ENCODE measurements around the gene MYBL2.

The MYBL2 gene

DNA sequence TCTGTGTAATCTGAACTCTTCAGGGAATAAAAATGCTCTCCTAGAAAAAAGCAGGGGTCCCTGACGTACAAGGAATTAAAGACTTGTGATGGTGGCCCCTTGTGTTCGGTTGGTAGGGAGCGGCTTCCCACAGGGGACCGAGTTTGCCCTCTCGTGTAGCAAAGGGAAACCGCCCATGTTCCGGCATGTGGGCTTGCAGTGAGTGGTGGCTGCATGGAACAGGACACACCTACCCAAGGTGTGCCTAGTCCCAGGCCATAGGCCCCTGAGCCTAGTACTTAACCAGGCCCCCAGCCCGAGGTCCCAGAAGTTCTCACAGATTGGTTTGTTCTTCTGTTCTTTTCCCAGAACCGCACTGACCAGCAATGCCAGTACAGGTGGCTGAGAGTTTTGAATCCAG, 15.5 kb downstream of the MYBL2 start:
- ATAC-seq, result no peak

DNA sequence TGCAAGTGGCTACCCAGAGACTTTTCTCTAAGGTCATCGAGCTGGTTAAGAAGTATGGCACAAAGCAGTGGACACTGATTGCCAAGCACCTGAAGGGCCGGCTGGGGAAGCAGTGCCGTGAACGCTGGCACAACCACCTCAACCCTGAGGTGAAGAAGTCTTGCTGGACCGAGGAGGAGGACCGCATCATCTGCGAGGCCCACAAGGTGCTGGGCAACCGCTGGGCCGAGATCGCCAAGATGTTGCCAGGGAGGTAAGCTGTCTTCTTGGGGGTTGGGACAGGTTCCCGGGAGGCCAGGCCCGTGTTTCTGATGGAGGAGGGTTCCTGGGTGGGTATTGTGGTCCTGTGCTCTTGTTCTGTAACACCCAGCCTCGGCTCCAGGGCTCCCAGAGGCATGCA, 19.9 kb downstream of the MYBL2 start:
- no peak for ATAC-seq

DNA sequence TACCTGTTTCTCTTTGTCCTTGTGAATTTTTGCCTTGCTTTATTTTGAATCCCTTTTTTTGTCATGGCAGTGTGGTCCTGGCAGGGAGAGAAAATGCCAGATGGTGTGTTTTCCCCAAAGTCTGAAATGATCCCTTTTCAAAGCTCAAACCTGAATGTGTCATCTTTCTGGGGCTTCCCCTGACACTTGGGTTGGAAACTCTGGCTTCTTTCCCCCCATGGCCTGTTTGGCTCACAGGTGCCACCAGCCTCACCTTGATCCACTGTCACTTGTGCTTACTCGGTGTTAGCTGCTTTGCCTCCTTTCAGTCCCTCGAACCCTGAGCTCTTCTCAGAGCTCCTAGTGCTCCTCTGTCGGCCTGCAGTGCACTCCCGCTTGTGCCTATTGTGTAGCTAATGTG, 22.3 kb downstream of the MYBL2 start:
- ATAC-seq, result peak in 1 of 2 donors; percentile 33

DNA sequence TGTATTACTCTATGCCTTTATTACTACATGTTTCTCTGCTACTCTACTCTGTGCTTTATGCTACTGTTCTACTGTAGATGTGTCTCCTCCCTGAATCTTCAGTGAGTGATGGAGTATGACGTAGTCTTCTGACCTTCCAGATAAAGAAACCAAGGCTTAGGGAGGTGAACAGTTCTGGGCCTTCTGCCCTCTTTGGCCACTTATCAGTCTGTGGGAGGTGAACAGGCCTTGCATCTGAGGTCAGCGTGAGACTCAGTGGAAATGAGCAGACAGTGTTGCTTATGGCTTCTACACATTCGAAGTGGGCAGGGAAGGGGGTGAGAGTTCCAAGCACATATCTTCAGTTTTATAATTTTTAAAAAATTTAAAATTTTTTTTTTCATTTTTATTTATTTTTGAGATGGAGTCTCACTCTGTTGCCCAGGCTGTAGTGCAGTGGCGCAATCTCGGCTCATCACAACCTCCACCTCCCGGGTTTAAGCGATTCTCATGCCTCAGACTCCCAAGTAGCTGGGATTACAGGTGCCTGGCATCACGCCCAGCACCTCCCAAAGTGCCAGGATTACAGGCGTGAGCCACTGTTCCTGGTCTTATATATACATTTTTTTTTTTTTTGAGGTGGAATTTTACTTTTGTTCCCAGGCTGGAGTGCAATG, 24.2 kb downstream of the MYBL2 start:
- ATAC-seq, result no peak

DNA sequence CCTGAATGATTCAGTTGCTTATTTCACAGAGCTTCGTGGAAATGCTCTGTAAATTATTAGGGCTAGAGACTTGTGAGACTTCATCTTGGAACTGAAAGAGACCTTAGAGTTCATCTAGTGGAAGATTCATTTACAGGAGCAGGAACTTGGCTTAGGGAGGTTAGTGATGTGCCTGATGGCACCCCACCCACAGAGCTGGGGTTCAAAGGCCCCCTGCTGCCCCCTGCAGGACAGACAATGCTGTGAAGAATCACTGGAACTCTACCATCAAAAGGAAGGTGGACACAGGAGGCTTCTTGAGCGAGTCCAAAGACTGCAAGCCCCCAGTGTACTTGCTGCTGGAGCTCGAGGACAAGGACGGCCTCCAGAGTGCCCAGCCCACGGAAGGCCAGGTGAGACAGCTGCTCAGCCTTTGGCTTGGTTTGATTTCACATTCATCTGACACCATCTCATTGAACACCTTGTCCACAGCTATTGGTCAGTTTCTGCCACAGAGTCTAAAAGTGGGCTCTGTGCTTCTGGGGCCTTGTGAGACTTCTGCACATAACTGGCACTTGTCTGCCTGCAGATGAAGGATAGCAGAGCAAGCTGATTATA, 25.1 kb downstream of the MYBL2 start:
- peak; percentile 17 to 74 for ATAC-seq

DNA sequence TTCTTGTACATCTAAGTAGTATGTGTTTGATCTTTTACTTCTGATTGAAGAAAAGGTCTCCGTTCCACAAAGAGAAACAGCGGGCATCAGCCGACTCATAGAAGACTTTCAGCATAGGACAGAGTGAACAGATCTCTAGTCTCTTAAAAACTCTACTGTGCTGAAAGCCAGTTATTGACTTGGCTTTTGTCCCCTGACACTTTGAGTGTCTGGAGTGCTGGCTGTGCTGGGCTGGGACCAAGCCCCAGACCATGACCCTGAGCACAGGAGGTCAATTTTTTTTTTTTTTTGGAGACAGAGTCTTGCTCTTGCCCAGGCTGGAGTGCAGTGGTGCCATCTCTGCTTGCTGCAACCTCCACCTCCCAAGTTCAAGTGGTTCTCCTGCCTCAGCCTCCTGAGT, 27.8 kb downstream of the MYBL2 start:
- no peak for ATAC-seq

DNA sequence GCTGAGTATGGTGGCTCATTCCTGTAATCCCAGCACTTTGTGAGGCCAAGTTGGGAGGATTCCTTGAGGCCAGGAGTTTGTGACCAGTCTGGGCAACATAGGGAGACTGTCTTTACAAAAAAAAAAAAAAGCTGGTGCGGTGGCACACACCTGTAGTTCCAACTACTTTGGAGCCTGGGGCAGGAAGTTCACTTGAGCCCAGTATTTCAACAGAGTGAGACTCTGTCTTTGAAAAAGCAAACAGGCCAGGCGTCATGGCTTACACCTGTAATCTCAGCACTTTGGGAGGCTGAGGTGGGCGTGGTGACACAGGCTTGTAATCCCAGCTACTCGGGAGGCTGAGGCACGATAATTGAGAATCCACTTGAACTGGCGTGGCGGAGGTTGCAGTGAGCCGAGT, 28.7 kb downstream of the MYBL2 start:
- ATAC-seq, result no peak

DNA sequence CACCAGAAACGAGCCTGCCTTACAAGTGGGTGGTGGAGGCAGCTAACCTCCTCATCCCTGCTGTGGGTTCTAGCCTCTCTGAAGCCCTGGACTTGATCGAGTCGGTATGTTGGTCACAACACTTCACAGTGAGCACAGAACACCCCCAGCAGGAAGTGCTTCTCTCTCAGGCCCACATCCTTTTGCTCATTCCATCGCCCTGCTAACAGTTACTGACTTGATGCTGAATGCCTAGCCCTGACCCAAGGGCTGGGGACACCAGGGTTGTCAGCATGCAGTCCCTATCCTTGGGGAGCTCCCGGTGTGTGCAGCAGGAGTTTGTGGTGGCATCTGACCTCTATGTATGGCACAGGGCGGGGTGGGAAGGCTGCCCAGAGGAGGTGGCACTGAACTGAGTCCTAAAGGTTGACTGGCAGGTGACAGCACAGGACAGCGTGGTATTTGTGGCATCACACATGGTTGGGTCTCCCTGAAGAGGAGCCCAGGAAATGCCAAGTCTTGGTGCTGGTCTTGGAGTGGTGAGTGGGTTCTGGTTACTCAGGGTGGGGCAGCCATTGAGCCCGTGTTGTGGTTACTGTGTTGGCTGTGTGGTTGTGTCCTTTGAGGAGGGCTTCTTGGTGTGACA, 33.1 kb downstream of the MYBL2 start:
- peak; percentile 28 to 38 for ATAC-seq

DNA sequence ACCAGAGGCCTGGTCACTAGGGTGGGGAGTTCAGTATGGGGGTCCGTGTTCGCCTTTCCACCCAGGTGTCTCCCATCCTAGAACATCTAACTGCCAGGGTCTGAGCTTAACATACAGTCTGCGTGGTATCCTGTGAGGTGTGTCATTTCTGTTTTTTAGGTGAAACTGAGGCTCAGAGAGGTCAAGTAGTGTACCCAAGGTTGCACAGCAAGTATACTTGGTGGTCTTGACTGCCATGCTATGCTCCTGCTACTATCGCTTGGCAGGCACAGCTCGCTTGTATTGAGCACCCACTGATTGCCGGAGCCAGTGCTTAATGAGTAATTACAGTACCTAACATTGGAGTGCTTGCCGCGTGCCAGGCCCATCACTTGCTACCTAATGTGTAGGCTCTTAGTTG, 33.7 kb downstream of the MYBL2 start:
- ATAC-seq, result no peak

DNA sequence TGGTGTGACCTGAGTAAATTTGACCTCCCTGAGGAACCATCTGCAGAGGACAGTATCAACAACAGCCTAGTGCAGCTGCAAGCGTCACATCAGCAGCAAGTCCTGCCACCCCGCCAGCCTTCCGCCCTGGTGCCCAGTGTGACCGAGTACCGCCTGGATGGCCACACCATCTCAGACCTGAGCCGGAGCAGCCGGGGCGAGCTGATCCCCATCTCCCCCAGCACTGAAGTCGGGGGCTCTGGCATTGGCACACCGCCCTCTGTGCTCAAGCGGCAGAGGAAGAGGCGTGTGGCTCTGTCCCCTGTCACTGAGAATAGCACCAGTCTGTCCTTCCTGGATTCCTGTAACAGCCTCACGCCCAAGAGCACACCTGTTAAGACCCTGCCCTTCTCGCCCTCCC, 35.6 kb downstream of the MYBL2 start:
- ATAC-seq, result no peak

DNA sequence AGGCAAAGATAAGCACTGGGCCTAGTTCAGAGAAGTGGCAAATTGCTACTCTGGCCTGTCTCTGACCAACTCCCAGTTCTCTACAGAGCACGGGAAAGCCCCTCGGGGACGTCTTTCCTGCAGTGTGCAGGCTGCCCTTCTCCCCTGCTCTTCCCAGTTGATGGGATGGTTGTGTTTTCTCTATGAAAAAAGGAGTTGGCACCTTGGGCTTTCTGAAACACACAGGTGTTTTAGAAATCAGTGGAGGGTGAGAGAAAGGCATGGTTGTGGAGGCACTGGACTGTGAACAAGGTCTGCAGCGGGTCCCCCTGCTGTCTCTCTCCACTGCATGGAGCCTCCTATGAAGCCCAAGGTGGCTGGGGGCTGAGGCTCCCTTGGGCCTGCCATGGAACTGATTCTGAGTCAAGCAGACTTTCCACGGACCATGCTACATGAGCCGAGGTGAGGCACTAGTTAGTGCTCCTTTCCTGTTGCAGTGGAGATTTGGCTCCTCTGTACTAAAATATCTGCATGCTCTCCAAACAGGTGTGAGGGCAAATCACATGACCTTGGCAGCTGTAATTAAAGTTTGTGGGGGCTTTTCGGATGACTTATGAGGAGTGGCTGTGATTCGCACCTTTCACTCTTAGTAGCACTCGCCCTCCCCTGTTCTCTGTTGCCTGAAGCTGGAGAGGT, 43.6 kb downstream of the MYBL2 start:
- ATAC-seq, result peak; percentile 48 to 60

DNA sequence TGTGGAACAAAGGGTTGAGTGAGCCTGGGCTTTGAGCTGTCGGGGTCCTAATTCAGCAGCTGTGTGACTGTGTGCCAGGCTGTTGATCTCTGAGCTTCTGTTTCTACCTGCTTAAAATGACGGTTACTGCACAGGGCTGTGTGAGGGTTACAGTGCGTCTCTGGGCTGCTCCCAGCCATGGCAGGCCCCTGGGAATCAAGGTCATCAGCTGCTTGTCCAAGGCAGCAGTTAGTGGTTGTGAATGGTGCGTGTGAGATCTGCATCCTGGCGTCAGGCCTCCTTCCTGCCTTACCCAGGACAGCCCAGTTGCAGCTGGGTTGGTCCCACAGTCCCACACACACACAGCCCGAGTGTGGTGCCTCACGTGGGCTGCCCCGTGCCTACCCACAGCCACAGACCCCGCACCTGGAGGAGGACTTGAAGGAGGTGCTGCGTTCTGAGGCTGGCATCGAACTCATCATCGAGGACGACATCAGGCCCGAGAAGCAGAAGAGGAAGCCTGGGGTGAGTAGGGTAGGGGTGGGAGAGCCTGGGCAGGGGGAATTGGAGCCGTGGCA, 44.3 kb downstream of the MYBL2 start:
- no peak for ATAC-seq

DNA sequence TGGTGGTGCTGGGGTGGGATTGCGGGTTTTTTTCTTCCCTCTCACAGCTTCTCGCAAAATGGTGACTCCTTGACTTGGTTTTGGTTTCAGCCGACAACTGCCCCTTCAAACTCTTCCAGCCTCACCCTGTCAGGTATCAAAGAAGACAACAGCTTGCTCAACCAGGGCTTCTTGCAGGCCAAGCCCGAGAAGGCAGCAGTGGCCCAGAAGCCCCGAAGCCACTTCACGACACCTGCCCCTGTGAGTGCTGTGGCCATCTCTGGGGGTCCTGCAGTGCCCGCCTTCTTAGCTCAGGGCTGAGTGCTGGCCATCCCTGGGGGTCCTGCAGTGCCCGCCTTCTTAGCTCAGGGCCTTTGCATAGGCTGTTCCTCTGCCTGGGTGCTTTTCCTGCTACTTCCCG, 48.1 kb downstream of the MYBL2 start:
- ATAC-seq, result no peak

DNA sequence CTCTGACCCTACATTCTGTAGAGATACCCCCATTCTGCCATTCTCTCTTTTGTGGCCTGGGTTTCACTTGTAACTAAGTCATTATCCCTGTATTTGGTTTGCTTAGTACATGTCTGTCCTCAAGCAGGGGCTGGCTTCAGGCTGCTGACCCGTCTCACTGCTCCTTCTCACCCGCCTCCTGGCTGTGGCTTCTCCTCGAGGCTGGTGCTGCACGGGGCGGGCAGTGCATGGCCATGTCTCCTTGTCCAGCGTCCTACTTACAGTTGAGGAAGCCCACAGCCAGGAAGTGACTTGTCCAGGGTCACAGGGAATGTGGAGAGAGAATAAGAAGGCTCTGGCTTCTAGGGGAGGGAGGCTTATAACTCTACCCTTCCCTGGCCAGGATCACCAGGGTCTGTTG, 48.6 kb downstream of the MYBL2 start:
- no peak for ATAC-seq

DNA sequence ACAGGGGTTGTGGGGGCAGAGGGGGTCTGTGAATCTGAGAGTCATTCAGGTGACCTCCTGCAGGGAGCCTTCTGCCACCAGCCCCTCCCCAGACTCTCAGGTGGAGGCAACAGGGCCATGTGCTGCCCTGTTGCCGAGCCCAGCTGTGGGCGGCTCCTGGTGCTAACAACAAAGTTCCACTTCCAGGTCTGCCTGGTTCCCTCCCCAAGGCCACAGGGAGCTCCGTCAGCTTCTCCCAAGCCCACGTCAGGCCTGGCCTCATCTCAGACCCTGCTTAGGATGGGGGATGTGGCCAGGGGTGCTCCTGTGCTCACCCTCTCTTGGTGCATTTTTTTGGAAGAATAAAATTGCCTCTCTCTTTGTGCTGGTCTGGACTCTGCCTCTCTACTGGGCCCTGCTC, 49.2 kb downstream of the MYBL2 start:
- ATAC-seq, result no peak

DNA sequence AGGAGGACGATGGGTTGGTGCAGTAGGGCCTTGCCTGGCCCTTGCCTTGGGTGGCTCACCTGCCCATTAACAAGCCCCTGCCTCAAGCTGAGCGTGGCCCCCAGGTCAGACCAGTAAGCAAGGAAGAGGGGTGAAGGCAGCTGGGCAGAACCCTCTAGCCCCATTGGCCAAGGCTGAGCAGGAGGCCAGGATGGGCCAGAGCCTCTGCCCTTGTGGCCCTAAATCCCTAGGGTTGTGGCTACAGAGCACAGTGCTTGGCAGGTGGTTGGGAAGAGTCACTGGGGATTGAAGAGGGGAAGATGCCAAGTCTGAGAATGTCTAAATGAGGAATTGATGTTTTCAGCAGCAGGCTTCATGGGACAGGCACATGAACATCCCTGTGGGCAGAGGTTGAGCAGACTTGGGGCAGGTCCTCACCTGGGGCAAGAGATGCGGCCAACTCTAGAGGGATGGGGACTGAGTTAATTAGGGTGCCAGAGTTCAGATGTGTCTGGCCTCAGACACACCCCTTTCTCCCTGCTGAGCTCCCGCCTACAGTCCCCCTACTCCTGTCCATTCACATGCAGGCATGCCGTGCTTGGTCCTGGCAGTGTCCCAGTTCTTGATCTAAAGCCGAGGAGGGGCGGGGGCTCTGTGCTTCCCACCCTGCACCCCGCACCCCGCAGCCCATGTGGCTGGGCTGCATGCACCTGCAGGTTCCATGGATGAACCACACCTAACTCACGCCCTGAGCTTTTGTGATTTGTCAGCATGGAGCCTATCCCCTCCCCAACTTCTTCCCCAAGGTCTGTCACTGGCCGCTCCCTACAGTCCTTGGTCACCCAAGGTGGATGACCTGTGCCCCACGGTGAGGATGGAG, 50.1 kb downstream of the MYBL2 start:
- no peak for ATAC-seq

DNA sequence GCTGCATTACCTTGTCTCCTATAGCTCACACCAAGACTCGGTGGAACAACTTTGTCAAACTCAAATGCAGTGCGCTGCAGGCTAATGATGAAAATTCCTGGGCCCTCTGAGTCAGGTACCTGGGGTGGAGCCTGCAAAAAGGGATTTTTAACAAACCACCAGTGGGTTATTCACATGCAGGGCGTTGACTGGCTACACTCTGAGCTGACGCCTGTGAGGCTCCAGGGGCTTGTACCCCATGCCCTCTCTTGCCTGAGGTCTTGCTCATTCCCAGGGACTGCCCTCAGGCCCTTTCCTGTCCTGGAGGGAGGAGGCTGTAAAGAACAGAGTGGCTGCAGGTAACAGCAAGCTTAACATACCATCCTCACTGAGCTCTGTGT, 50.7 kb downstream of the MYBL2 start:
- ATAC-seq, result peak in 1 of 2 donors; percentile 33

DNA sequence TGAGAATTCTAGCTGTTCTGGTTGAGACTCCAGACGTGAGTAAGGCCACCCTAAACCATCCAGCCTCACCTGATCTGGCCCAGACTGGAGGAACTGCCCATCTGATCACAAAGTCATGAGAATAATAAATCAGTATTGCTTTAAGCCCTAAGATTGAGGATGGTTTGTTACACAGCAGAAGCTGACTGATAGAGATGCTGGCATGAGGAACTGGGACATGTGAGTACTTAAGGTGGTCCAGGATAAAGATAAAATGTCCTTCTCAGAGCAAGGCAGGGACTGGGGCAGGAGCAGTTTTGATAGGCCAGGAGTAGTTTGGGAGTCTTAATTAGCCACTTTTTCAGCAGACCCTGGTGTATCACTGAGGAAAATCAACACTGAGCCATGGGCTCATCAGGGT, 53.1 kb downstream of the MYBL2 start:
- no peak for ATAC-seq

DNA sequence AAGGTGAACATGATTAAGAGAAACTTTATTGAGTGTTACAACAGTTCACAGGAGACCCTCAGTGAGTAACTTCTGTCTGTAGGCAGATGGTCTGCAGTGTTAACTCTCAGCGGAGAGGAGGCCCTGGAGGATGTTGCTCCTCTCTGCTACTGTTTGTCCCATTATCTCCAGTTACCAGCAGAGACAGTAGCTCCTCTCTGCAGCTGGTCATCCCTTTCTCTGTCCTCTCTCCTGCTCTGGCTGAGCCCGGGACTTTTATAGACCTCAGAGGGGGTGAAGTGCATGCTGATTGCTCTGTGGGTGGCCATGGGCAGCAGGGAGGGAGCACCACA, 54.1 kb downstream of the MYBL2 start:
- ATAC-seq, result no peak

DNA sequence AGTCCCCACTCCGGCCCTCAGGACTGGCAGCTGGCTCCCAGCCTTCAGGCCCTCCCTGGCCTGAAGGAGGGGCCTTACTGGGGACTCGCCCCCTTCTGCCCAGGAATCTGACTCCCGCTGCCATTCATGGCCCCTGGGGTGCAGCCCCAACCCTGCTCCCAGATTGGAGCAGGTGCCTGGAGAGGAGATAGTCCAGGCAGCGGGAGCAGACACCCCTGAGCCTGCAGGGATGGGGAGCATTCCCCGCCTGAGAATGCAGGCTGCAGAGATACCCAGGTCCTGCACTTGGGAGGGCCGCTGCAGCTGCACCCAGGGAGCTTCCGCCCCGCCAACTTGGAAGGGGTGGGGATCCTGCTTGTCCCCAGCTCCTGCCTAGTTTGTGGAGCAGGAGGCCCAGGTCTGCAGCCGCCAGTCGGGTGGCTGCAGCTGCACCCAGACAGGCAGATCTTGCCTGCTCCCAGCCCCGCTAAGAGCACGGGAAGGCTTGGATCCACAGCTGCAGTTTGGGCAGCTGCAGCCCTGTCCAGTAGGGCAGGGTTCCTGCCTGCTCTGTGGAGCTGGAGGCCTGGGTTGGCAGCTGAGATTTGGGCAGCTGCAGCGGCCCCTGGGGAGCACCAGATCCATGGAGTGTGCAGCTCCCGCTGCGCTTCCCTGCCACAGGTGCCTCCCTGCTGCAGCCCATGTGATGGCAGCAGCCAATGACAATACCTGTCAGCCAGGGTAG, 54.7 kb downstream of the MYBL2 start:
- ATAC-seq, result peak; percentile 51 to 59

DNA sequence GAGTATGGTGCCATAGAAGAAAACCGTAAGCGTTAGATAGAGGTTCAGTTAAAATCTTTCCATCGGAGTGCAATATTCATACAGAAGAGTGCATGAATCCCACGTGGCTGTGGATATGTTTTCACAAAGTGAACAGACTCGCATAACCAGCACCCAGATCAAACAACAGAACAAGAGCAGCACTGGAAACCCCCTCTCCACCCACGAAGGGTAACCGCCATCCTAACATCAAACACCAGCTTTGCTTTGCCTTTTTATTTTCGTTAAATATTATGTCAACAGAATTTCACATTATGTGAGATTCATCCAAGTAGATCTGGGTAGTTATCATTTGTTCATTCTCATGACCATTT, 55.2 kb downstream of the MYBL2 start:
- ATAC-seq, result peak; percentile 78 to 83

DNA sequence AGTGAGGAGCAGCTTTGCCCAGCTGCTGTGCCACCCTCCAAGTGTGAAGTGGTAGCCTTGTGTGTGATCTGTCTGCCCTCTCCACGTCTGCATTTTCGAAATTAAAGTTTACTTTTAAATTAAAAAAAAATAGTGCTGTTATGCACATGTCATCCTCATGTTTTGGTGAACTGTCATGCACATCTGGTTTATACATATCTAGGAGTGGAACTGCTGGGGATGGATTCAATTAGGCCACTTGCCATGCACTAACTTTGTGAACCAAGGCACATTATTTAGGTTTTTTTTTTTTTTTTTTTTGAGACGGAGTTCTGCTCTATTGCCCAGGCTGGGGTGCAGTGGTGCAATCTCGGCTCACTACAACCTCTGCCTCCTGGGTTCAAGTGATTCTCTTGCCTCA, 56.3 kb downstream of the MYBL2 start:
- ATAC-seq, result no peak
